Karpas-422 (cell line): Measurements from ENCODE around the gene CLOCK. TPM values are rescaled to one million over a fixed set of nuclear protein-coding genes. Genes with fewer than 3 reads are reported as not detected.

Experiments used
- DNase-seq: peaks from one replicate; pipeline ENCODE4 v3.0.0-alpha.2; 2015
- H2AFZ ChIP-seq: fragments of 200-600 bp; sonication (generic); 2 replicates; pipeline ENCODE4 v1.6.1; 2014; ENCODE audit warnings: antibody characterized with exemption, low read length, mixed read lengths
- H3K27ac ChIP-seq: fragments of 200-600 bp; sonication (generic); 2 replicates; pipeline ENCODE4 v1.5.1; 2014; ENCODE audit warnings: mild to moderate bottlenecking, low read length, moderate library complexity
- H3K27me3 ChIP-seq: fragments of 200-600 bp; sonication (generic); 2 replicates; pipeline ENCODE4 v1.6.1; 2014; ENCODE audit warnings: low read length, mixed read lengths
- H3K36me3 ChIP-seq: fragments of 200-600 bp; sonication (generic); 2 replicates; pipeline ENCODE4 v1.6.1; 2014; ENCODE audit warnings: low read length, mixed read lengths; ENCODE audit not compliant: insufficient read depth
- H3K4me1 ChIP-seq: fragments of 200-600 bp; sonication (generic); 2 replicates; pipeline ENCODE4 v1.6.1; 2014; ENCODE audit warnings: mild to moderate bottlenecking, low read length, mixed read lengths
- H3K4me2 ChIP-seq: fragments of 200-600 bp; sonication (generic); 2 replicates; pipeline ENCODE4 v1.6.1; 2014; ENCODE audit warnings: low read length, low read depth, mild to moderate bottlenecking; ENCODE audit not compliant: poor library complexity, severe bottlenecking
- H3K4me3 ChIP-seq: fragments of 200-600 bp; sonication (generic); 2 replicates; pipeline ENCODE4 v1.5.1; 2014; ENCODE audit warnings: mild to moderate bottlenecking, antibody characterized with exemption, low read length, mixed read lengths
- H3K79me2 ChIP-seq: fragments of 200-600 bp; sonication (generic); 2 replicates; pipeline ENCODE4 v1.6.1; 2014; ENCODE audit warnings: mild to moderate bottlenecking, low read length, mixed read lengths
- H3K9ac ChIP-seq: fragments of 200-600 bp; sonication (generic); 2 replicates; pipeline ENCODE4 v1.6.0; 2014; ENCODE audit warnings: low read length
- H3K9me2 ChIP-seq: fragments of 200-600 bp; sonication (generic), shearing (Covaris generic); replicated peaks from 2 replicates; pipeline ENCODE4 v1.6.0; 2014; ENCODE audit warnings: mild to moderate bottlenecking, low read length, moderate library complexity; ENCODE audit not compliant: insufficient read depth
- H3K9me3 ChIP-seq: fragments of 300-700, 200-600 bp; sonication (generic); 2 replicates; pipeline ENCODE4 v1.6.1; 2014; ENCODE audit warnings: low read length, mixed read lengths
- H4K20me1 ChIP-seq: fragments of 200-600 bp; sonication (generic); 2 replicates; pipeline ENCODE4 v1.6.1; 2014; ENCODE audit warnings: mild to moderate bottlenecking, antibody characterized with exemption, low read length, low read depth; ENCODE audit not compliant: insufficient read depth
- total RNA-seq: library from RNA; depleted of rRNA; stranded (reverse); fragments of >200 nt; shearing (Covaris generic); gene quantifications from 2 replicates; pipeline ENCODE4 v1.2.3, GENCODE V29; 2014; ENCODE audit warnings: low replicate concordance

Gene CLOCK
- total RNA-seq, 1 experiment from 2014 or later = 2.3 TPM

- H3K27me3 ChIP-seq = no peaks in the 10 kb centered on the region
- no peaks in the 10 kb centered on the region for H3K9me2 ChIP-seq
- H3K4me2 ChIP-seq = no peak overlapping the region
- H3K9me3 ChIP-seq = no peaks in the 10 kb centered on the region
- no peaks in the 10 kb centered on the region for H3K36me3 ChIP-seq
- no peak overlapping the region for H2AFZ ChIP-seq
- no peak for DNase-seq
- H3K27ac ChIP-seq = no peak overlapping the region
- H4K20me1 ChIP-seq = 0 out of 2 replicates have a peak, but pooled peaks cover 3% of the 10 kb centered on the region
- H3K4me3 ChIP-seq = no peak overlapping the region
- H3K4me1 ChIP-seq = no peaks in the 10 kb centered on the region
- H3K79me2 ChIP-seq = no peaks in the 10 kb centered on the region
- H3K9ac ChIP-seq = no peak overlapping the region
These were observed 12.4 kb downstream of the CLOCK start for GRCh38 chr4:55534306-55534705.

GRCh38 chr4:55530691-55531090 lies 16.0 kb downstream of the CLOCK start:
- Histone ChIP-seq H2AFZ (no peak overlapping the region), H3K9ac (no peak overlapping the region), H3K4me2 (no peak overlapping the region), H3K9me3 (no peaks in the 10 kb centered on the region), H3K36me3 (no peaks in the 10 kb centered on the region), H3K27ac (no peak overlapping the region), H3K27me3 (no peaks in the 10 kb centered on the region), H3K9me2 (no peaks in the 10 kb centered on the region), H3K4me1 (no peaks in the 10 kb centered on the region), H4K20me1 (0 out of 2 replicates have a peak, but pooled peaks cover 5% of the 10 kb centered on the region), H3K79me2 (no peaks in the 10 kb centered on the region), H3K4me3 (no peak overlapping the region)
- DNase-seq = no peak

GRCh38 chr4:55530167-55530566 lies 16.5 kb downstream of the CLOCK start:
- H3K9me3 ChIP-seq = no peaks in the 10 kb centered on the region
- no peaks in the 10 kb centered on the region for H3K79me2 ChIP-seq
- H3K4me2 ChIP-seq = no peak overlapping the region
- H2AFZ ChIP-seq = no peak overlapping the region
- no peaks in the 10 kb centered on the region for H3K27me3 ChIP-seq
- H4K20me1 ChIP-seq = 0 out of 2 replicates have a peak, but pooled peaks cover 5% of the 10 kb centered on the region
- H3K9me2 ChIP-seq = no peaks in the 10 kb centered on the region
- no peak for DNase-seq
- H3K36me3 ChIP-seq = no peaks in the 10 kb centered on the region
- H3K9ac ChIP-seq = no peak overlapping the region
- no peak overlapping the region for H3K4me3 ChIP-seq
- H3K4me1 ChIP-seq = no peaks in the 10 kb centered on the region
- no peak overlapping the region for H3K27ac ChIP-seq

GRCh38 chr4:55528491-55528890 lies 18.2 kb downstream of the CLOCK start:
- DNase-seq = no peak
- Histone ChIP-seq H3K4me1 (no peaks in the 10 kb centered on the region), H3K9me2 (no peaks in the 10 kb centered on the region), H3K9ac (no peak overlapping the region), H3K27ac (no peak overlapping the region), H3K4me3 (no peak overlapping the region), H3K9me3 (no peaks in the 10 kb centered on the region), H3K79me2 (no peaks in the 10 kb centered on the region), H2AFZ (no peak overlapping the region), H3K4me2 (no peak overlapping the region), H4K20me1 (peaks cover 5% of the 10 kb centered on the region; the same call in 1 of the 2 replicates), H3K27me3 (no peaks in the 10 kb centered on the region), H3K36me3 (no peaks in the 10 kb centered on the region)

- no peaks in the 10 kb centered on the region for H3K9me3 ChIP-seq
- no peaks in the 10 kb centered on the region for H3K4me1 ChIP-seq
- H3K27me3 ChIP-seq = no peaks in the 10 kb centered on the region
- no peak overlapping the region for H3K27ac ChIP-seq
- H3K9me2 ChIP-seq = no peaks in the 10 kb centered on the region
- no peaks in the 10 kb centered on the region for H3K36me3 ChIP-seq
- H4K20me1 ChIP-seq = peaks cover 11% of the 10 kb centered on the region
- no peak overlapping the region for H3K4me2 ChIP-seq
- H3K4me3 ChIP-seq = no peak overlapping the region
- no peak overlapping the region for H3K9ac ChIP-seq
- DNase-seq = no peak
- H3K79me2 ChIP-seq = no peaks in the 10 kb centered on the region
- H2AFZ ChIP-seq = no peak overlapping the region
These were observed 21.7 kb downstream of the CLOCK start for GRCh38 chr4:55524844-55525571.

- H3K4me2 ChIP-seq = no peak overlapping the region
- H2AFZ ChIP-seq = no peak overlapping the region
- H3K27ac ChIP-seq = no peak overlapping the region
- no peak overlapping the region for H3K9ac ChIP-seq
- H3K4me1 ChIP-seq = no peaks in the 10 kb centered on the region
- H3K27me3 ChIP-seq = no peaks in the 10 kb centered on the region
- no peak overlapping the region for H3K4me3 ChIP-seq
- no peaks in the 10 kb centered on the region for H3K9me3 ChIP-seq
- DNase-seq = no peak
- H3K79me2 ChIP-seq = no peaks in the 10 kb centered on the region
- H3K36me3 ChIP-seq = no peaks in the 10 kb centered on the region
- peaks cover 22% of the 10 kb centered on the region; the same call in 1 of the 2 replicates for H4K20me1 ChIP-seq
- H3K9me2 ChIP-seq = no peaks in the 10 kb centered on the region
These were observed 28.3 kb downstream of the CLOCK start for GRCh38 chr4:55518442-55518841.

- Histone ChIP-seq H3K4me1 (no peaks in the 10 kb centered on the region), H3K9me2 (no peaks in the 10 kb centered on the region), H3K4me3 (no peak overlapping the region), H4K20me1 (peaks cover 22% of the 10 kb centered on the region; the same call in 1 of the 2 replicates), H3K4me2 (no peak overlapping the region), H3K36me3 (no peaks in the 10 kb centered on the region), H3K9me3 (no peaks in the 10 kb centered on the region), H3K79me2 (no peaks in the 10 kb centered on the region), H3K27ac (no peak overlapping the region), H2AFZ (no peak overlapping the region), H3K27me3 (no peaks in the 10 kb centered on the region), H3K9ac (no peak overlapping the region)
- DNase-seq = no peak
These were observed 29.0 kb downstream of the CLOCK start for GRCh38 chr4:55517526-55518229.

- Histone ChIP-seq H3K4me2 (no peak overlapping the region), H3K27ac (no peak overlapping the region), H3K9me3 (no peaks in the 10 kb centered on the region), H3K79me2 (no peaks in the 10 kb centered on the region), H3K9ac (no peak overlapping the region), H3K36me3 (no peaks in the 10 kb centered on the region), H2AFZ (no peak overlapping the region), H3K4me3 (no peak overlapping the region), H3K27me3 (no peaks in the 10 kb centered on the region), H3K4me1 (no peaks in the 10 kb centered on the region), H3K9me2 (no peaks in the 10 kb centered on the region), H4K20me1 (peaks cover 7% of the 10 kb centered on the region; the same call in 1 of the 2 replicates)
- DNase-seq = no peak
These were observed 33.7 kb downstream of the CLOCK start for GRCh38 chr4:55512922-55513571.
